HepG2 (cell line): ENCODE data around the gene PALM2AKAP2. TPM values are rescaled to one million over a fixed set of nuclear protein-coding genes. Genes with fewer than 3 reads are reported as not detected.

Source experiments
- ATAC-seq: fragments of 200-7000 bp; cut with Tn5 transposase; 3 replicates; pipeline ENCODE4 v1.9.1; 2020; ENCODE audit warnings: mild to moderate bottlenecking, moderate library complexity
- BruUV-seq: library from RNA; stranded (reverse); fragments of 400-500 nt; replicated peaks from 2 replicates; lab custom pipeline; 2021; lab: Mats Ljungman, UMichigan
- CTCF ChIA-PET: fragments of 300-600 bp; formaldehyde crosslinking; extraction: SDS; loops from one replicate; lab custom pipeline; 2021; ENCODE audit warnings: low total read pairs, inconsistent platforms, low intra/inter-chr PET ratio; lab: Yijun Ruan, JAX
- POLR2A ChIA-PET: fragments of 350-600 bp; sonication (Branson Sonifier 250); formaldehyde crosslinking; loops from one replicate; lab custom pipeline; 2020; ENCODE audit warnings: antibody characterized with exemption, inconsistent platforms; lab: Yijun Ruan, JAX
- DNase-seq: peaks from one replicate; pipeline ENCODE4 v3.0.0-alpha.2; 2015; ENCODE audit warnings: low spot score
- FAIRE-seq: peaks from 3 replicates; lab custom pipeline; 2011; peaks lifted over from hg19 to GRCh38; lab: Jason Lieb, UNC
- H2AFZ ChIP-seq: one replicate; pipeline ENCODE4 v1.6.1; 2011; ENCODE audit warnings: low read length, inconsistent platforms
- H3K27ac ChIP-seq: fragments of 300-600 bp; 3 replicates; pipeline ENCODE4 v1.8.0; 2011; ENCODE audit warnings: mixed run types, mild to moderate bottlenecking, mixed read lengths, low read length, inconsistent platforms; ENCODE audit not compliant: insufficient read depth; ENCODE audit errors: extremely low read length
- H3K27me3 ChIP-seq, 2 experiments: fragments of 200-600 bp in 1 of 2; 2 replicates in 1 of 2; 3 replicates in 1 of 2; pipeline versions ENCODE4 v1.6.0 to v1.8.0; 2011; ENCODE audit warnings: low read length in 2 of 2, mild to moderate bottlenecking in 2 of 2, moderate library complexity in 2 of 2, inconsistent platforms in 1 of 2; ENCODE audit not compliant: insufficient read depth in 2 of 2, control insufficient read depth in 1 of 2
- H3K36me3 ChIP-seq, 2 experiments: fragments of 200-600 bp in 1 of 2; replicated peaks in 1 of 2; 2 replicates in 1 of 2; 3 replicates in 1 of 2; pipeline versions ENCODE4 v1.5.1 to v1.8.0; 2011; ENCODE audit warnings: low read length in 2 of 2, inconsistent platforms in 1 of 2; ENCODE audit not compliant: insufficient read depth in 2 of 2, control insufficient read depth in 1 of 2
- H3K4me1 ChIP-seq: 2 replicates; pipeline ENCODE4 v1.5.1; 2012; ENCODE audit warnings: low read length, inconsistent platforms; ENCODE audit not compliant: insufficient read depth
- H3K4me2 ChIP-seq: 2 replicates; pipeline ENCODE4 v1.6.0; 2011; ENCODE audit warnings: low read depth, low read length, inconsistent platforms
- H3K4me3 ChIP-seq, 3 experiments: fragments of 200-600 bp in 1 of 3; sonication (generic), shearing (Covaris generic) in 1 of 3; replicated peaks in 1 of 3; 2 replicates each; pipeline ENCODE4 v1.5.1; 2011 to 2016; ENCODE audit warnings: low read length in 3 of 3, inconsistent platforms in 2 of 3, low read depth in 2 of 3, mild to moderate bottlenecking in 2 of 3, control low read depth in 1 of 3, mixed read lengths in 1 of 3; ENCODE audit not compliant: insufficient read depth in 1 of 3
- H3K79me2 ChIP-seq: one replicate; pipeline ENCODE4 v1.6.1; 2011; ENCODE audit warnings: low read length, inconsistent platforms; ENCODE audit not compliant: insufficient read depth
- H3K9ac ChIP-seq: 2 replicates; pipeline ENCODE4 v1.6.0; 2011; ENCODE audit warnings: mild to moderate bottlenecking, low read depth, low read length, inconsistent platforms; ENCODE audit not compliant: insufficient read depth
- H3K9me3 ChIP-seq: 2 replicates; pipeline ENCODE4 v1.5.1; 2012; ENCODE audit warnings: mild to moderate bottlenecking, low read length
- H4K20me1 ChIP-seq: 2 replicates; pipeline ENCODE4 v1.6.0; 2011; ENCODE audit warnings: inconsistent platforms, mild to moderate bottlenecking, low read length, moderate library complexity; ENCODE audit not compliant: insufficient read depth
- ARID3A ChIP-seq: IDR thresholded peaks from 2 replicates; pipeline ENCODE4 v1.6.1; 2012; ENCODE audit warnings: low read depth, low read length, improper control_type of control experiment
- ATF7 ChIP-seq, 2 experiments: fragments of 450-650 bp in 1 of 2; sonication (generic) in 1 of 2; formaldehyde crosslinking in 1 of 2; IDR thresholded peaks; 2 replicates each; pipeline versions ENCODE4 v1.4.0 to v1.6.1; 2016 to 2020; ENCODE audit warnings: antibody characterized with exemption in 1 of 2, mild to moderate bottlenecking in 1 of 2, missing genetic modification reagents in 1 of 2
- CTCF ChIP-seq: sonication (generic); formaldehyde crosslinking; IDR thresholded peaks from 2 replicates; pipeline ENCODE4 v1.5.0; 2020; ENCODE audit warnings: mild to moderate bottlenecking, missing genetic modification reagents, moderate library complexity
- JUN ChIP-seq: sonication (generic); formaldehyde crosslinking; IDR thresholded peaks from 2 replicates; pipeline ENCODE4 v1.4.0; 2020; ENCODE audit warnings: mild to moderate bottlenecking, missing genetic modification reagents
- MED1 ChIP-seq: sonication (generic); formaldehyde crosslinking; IDR thresholded peaks from 2 replicates; pipeline ENCODE4 v1.4.0; 2020; ENCODE audit warnings: missing genetic modification reagents
- NAIF1 ChIP-seq: sonication (generic); formaldehyde crosslinking; IDR thresholded peaks from 2 replicates; pipeline ENCODE4 v1.5.0; 2020; ENCODE audit warnings: mild to moderate bottlenecking, missing genetic modification reagents, borderline replicate concordance
- RAD21 ChIP-seq: fragments of 450-650 bp; formaldehyde crosslinking; IDR thresholded peaks from 2 replicates; pipeline ENCODE4 v1.5.0; 2020; ENCODE audit warnings: mild to moderate bottlenecking
- RBM22 ChIP-seq: fragments of 200-400 bp; formaldehyde crosslinking; optimal IDR thresholded peaks from 2 replicates; pipeline ENCODE3; 2017; ENCODE audit warnings: mild to moderate bottlenecking, low read length, moderate library complexity
- RELA ChIP-seq: sonication (generic); formaldehyde crosslinking; IDR thresholded peaks from 2 replicates; pipeline ENCODE4 v1.4.0; 2020; ENCODE audit warnings: missing genetic modification reagents
- RNF2 ChIP-seq: fragments of 450-650 bp; conservative IDR thresholded peaks from 2 replicates; pipeline ENCODE4 v1.6.1; 2016; ENCODE audit warnings: low read depth
- SMC3 ChIP-seq: IDR thresholded peaks from 2 replicates; pipeline ENCODE4 v1.6.1; 2011; ENCODE audit warnings: low read length, improper control_type of control experiment
- STAG1 ChIP-seq: sonication (generic); formaldehyde crosslinking; IDR thresholded peaks from 2 replicates; pipeline ENCODE4 v1.4.0; 2020; ENCODE audit warnings: missing genetic modification reagents
- TEAD3 ChIP-seq: optimal IDR thresholded peaks from 2 replicates; pipeline ENCODE3; 2016; ENCODE audit warnings: borderline replicate concordance
- TFAP4 ChIP-seq: sonication (generic); IDR thresholded peaks from 2 replicates; pipeline ENCODE4 v1.6.1; 2016; ENCODE audit warnings: low read depth, borderline replicate concordance
- ZBTB10 ChIP-seq: sonication (generic); formaldehyde crosslinking; IDR thresholded peaks from 2 replicates; pipeline ENCODE4 v1.4.0; 2020; ENCODE audit warnings: missing genetic modification reagents, borderline replicate concordance
- ZKSCAN8 ChIP-seq: IDR thresholded peaks from 2 replicates; pipeline ENCODE4 v1.6.1; 2016; ENCODE audit warnings: borderline replicate concordance, missing genetic modification reagents, missing compliant biosample characterization
- WGBS: methylation state at CpG from one replicate; pipeline ENCODE4 v1.1.6; 2017; ENCODE audit warnings: low lambda C conversion rate; 5-methylcytosine and 5-hydroxymethylcytosine counted together
- in situ Hi-C: cut with HindIII; loops from 2 replicates; pipeline ENCODE4 v1.10.0; 2017; ENCODE audit warnings: low pct_unique_long_range_greater_than_20kb; ENCODE audit not compliant: extremely low pct_ligation_motif_present
- intact Hi-C: fragments of 100-400 bp; cut with micrococcal nuclease; formaldehyde crosslinking; loops from one replicate; pipeline ENCODE4 v1.10.0; 2022; ENCODE audit not compliant: unreplicated experiment
- polyA plus RNA-seq, 8 experiments: library from polyadenylated mRNA; depleted of rRNA in 3 of 8; stranded (reverse) in 7 of 8; unstranded in 1 of 8; fragments of >200 nt; fragmentation: Illumina TruSeq in 4 of 8; extraction: Trizol in 4 of 8; gene quantifications; 2 replicates each; pipeline versions ENCODE4 v1.2.1 to v1.2.3, GENCODE V29; 2011 to 2016; ENCODE audit warnings: low read depth in 4 of 8, missing spikeins in 1 of 8, mixed read lengths in 1 of 8; ENCODE audit not compliant: insufficient read depth in 1 of 8
- total RNA-seq, 5 experiments: library from RNA; depleted of rRNA; stranded (reverse); fragments of >200 nt; fragmentation: Illumina TruSeq; extraction: Trizol; gene quantifications; 2 replicates each; pipeline ENCODE4 v1.2.3, GENCODE V29; 2016; ENCODE audit warnings: low read depth in 1 of 5

PALM2AKAP2 gene
- total and polyA plus RNA-seq, 2 of the 13 experiments (the other 11 are each of a cell fraction or from before 2014, with no cell fraction given): 0.25 to 1.8 TPM

- POLR2A ChIA-PET: no interaction called here
- no peak overlapping the region for H3K9ac ChIP-seq
- peak; percentile 79 for FAIRE-seq
These were observed 38.0 kb downstream of the PALM2AKAP2 start for GRCh38 chr9:109817846-109818472.

More at GRCh38 chr9:109817846-109818472, 38.0 kb downstream of the PALM2AKAP2 start:
- no peaks in the 10 kb centered on the region for H3K79me2 ChIP-seq
- 3% methylated on average over 9 of the region's 9 CpGs for WGBS
- in situ Hi-C loops (loop anchor here (5.0 kb wide), 1 partner anchor 241 kb away; no protein-coding TSS in a partner anchor), intact Hi-C loops (loop anchor here (1.0 to 10.0 kb wide), 3 partner anchors 73 to 244 kb away; no protein-coding TSS in a partner anchor)
- TF ChIP-seq TEAD3 (peak; percentile 99), JUN (CRISPR knock-in tag) (0 out of 2 replicates have a peak, but pooled peaks have one; percentile 48), TFAP4 (peak; percentile 53; the same call in 1 of the 2 replicates), RNF2 (0 out of 2 replicates have a peak, but pooled peaks have one; percentile 52), CTCF (CRISPR knock-in tag) (peak; percentile 82), ATF7 (IDR thresholded peaks at IDR 0.05) (0 out of 2 replicates have a peak, but pooled peaks have one; percentile 16), ATF7 (CRISPR knock-in tag; IDR thresholded peaks at IDR 0.05) (no peak), ZBTB10 (CRISPR knock-in tag) (no peak), RBM22 (no peak), NAIF1 (no peak), SMC3 (peak; percentile 81), STAG1 (CRISPR knock-in tag) (peak; percentile 73), ARID3A (peak; percentile 71; the same call in 1 of the 2 replicates), ZKSCAN8 (no peak), MED1 (no peak), RAD21 (CRISPR knock-in tag) (peak; percentile 56; the same call in 1 of the 2 replicates), RELA (CRISPR knock-in tag) (no peak)
- H3K27me3 ChIP-seq: no peaks in the 10 kb centered on the region
- no peak overlapping the region for H3K4me3 ChIP-seq
- CTCF ChIA-PET: interaction anchor here (0.6 to 1.8 kb wide), 2 partner anchors 112 to 244 kb away, joined by 3 to 22 read pairs; no protein-coding TSS in a partner anchor
- peak; percentile 74 for ATAC-seq
- peaks cover 23% of the 10 kb centered on the region for H3K4me1 ChIP-seq
- no peak overlapping the region for H3K4me2 ChIP-seq
- H3K9me3 ChIP-seq: no peaks in the 10 kb centered on the region
- H3K36me3 ChIP-seq: no peaks in the 10 kb centered on the region
- DNase-seq: peak; percentile 83
- BruUV-seq: no TSS peak
- H2AFZ ChIP-seq: no peak overlapping the region
- no peak overlapping the region for H3K27ac ChIP-seq
- H4K20me1 ChIP-seq: no peaks in the 10 kb centered on the region
